Glomerular visceral epithelial cell (primary cell): Measurements from ENCODE around the gene CHRNE.

Experiments
- DNase-seq: peaks from one replicate; pipeline ENCODE4 v3.0.0-alpha.2; 2016; ENCODE audit errors: extremely low spot score

The CHRNE gene

DNA sequence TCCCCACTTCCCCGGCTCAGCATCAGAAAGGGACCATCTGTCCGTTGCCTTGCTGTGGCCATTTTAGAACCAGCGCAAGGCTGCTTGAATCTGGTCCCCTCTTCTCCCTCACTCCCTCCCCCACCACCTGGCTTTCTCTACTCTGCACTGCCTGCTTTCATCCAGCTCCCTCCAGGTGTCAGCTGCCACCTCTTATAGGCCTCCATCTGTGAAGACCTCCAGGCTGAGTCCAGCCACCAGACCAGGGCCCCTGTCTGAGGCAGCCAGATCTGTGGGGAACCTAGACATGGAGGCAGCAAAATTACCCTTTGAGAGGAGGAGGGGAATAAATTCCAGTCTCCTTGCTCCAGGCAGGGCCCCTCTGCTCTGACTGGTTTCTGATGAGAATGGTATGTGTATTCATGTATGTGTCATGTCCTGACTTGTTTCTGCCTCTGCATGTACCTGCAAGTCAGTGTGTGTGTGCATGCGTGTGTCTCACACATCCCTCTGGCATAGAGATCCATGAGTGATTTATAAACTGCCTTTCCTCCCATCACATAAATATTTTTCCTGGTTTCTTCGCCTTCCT, 48.7 kb downstream of the CHRNE start:
- peak; percentile 36 for DNase-seq

- no peak for DNase-seq
These were observed 49.7 kb downstream of the CHRNE start for GRCh38 chr17:4853208-4853671.

DNA sequence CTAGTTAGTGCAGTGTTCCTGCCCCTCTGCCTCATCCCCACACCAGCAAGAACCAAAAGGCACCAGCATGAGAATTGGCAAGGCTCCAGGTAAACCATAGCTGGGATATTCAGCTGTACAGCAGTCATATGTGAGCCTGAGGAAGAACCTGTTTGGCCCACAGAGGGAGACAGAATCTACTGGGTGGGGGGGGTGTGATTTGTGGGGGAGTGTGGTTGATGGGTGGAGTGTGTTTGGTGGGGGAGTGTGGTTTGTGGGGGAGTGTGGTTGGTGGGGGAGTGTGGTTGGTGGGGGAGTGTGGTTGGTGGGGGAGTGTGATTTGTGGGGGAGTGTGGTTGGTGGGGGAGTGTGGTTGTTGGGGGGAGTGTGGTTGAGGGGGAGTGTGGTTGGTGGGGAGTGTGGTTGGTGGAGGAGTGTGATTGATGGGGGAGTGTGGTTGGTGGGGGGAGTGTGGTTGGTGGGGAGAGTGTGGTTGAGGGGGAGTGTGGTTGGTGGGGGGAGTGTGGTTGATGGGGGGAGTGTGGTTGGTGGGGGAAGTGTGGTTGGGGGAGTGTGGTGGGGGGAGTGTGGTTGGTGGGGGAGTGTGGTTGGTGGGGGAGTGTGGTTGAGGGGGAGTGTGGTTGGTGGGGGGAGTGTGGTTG, 50.2 kb downstream of the CHRNE start:
- DNase-seq: peak; percentile 69

- DNase-seq: no peak
These were observed 51.8 kb downstream of the CHRNE start for GRCh38 chr17:4851084-4851483.

- DNase-seq: peak; percentile 12
These were observed 52.7 kb downstream of the CHRNE start for GRCh38 chr17:4850246-4850645.

DNA sequence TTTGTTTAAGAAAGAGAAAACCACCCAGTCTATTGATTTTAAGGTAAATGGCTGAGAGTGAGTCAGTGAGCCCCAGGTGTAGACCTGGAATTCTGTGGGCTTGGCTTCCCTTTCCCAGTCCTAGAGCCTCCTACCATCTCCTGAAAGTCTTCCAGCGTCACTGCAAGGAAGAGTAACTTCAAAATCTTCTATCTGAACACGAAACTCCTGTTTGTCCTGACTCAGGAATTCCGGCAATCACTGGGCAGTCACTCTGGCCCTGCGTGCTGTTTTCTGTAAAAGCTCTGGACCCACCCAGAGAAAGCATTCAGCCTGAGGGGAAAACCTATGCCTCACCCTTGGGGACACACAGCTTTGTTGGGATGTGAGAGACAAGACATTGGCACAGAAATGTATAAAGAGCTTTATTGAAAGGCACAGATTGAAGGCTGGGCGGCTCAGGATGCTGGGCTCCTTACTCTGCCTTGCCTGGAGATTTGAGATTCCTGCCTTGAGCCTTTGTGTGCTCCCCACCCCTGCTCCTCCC, 53.8 kb downstream of the CHRNE start:
- DNase-seq: no peak
